ENCODE measurements around the gene SLC24A4.
A peak's percentile ranks its signal among the peaks of the same experiment; 100 is the strongest.

SLC24A4 gene

DNA sequence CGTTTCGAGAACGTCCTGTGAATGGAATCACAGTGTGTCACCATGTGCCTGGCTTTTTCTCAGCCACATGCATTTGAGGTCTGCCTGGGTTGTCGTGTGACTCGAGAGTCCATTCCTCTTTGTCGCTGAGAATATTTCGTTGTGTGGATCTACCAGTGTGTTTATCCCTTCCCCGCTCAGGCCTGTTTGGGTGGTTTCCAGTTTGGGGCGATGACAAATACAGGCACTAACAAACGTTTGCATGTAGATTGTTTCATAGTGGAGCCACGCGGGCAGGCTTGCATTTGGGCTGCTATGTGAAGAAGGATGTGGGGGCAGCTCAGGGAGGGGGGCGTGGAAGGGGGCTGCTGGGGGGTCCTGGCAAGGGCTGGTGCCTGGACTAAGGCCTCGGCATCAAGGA, 204.8 kb downstream of the SLC24A4 start:
- H3K4me1 ChIP-seq (ENCODE audit: insufficient read depth, low read length, poor library complexity, severe bottlenecking), result peaks cover 72% of the 10 kb centered on the region
- peaks cover 25% of the 10 kb centered on the region for H4K20me1 ChIP-seq (ENCODE audit: insufficient read depth, low read length, poor library complexity, severe bottlenecking)
- no peak overlapping the region for H3K4me3 ChIP-seq (ENCODE audit: low read length, poor library complexity, severe bottlenecking)

DNA sequence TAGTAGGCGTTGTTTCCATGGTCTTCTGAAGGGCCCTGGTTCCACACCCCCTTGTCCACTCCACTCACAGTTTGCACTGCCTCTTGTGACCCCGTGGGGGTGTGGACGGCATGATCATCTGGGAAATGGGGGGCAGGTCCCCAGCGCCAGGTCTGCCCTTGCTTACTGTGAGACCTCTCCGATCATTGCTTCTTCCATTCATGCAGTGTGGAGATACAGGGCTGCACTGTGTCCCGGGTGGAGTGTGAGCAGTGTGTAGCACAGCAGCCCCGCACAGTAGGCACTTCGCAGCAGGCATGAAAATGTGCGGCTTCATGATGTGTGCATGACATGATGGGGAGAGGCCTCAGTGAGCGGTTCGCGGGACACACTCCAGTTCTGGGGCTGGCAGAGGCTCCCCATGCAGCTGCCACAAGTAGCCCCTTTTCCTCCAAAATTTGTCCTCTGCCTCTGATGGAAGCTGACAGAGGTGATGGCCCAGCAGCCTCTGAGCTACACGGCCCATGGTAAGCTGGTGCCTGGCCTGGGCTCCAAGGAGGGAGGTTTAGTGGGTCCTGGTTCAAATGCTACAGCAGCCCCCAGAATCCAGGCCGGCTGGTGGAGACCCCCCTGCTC, 205.6 kb downstream of the SLC24A4 start:
- Histone ChIP-seq H2AFZ (ENCODE audit: low read length) (no peak overlapping the region), H3K4me1 (ENCODE audit: insufficient read depth, low read length, poor library complexity, severe bottlenecking) (peaks cover 73% of the 10 kb centered on the region), H3K27me3 (ENCODE audit: insufficient read depth, low read length, poor library complexity, severe bottlenecking) (no peaks in the 10 kb centered on the region), H3K36me3 (ENCODE audit: insufficient read depth, low read length) (no peaks in the 10 kb centered on the region), H3F3A (ENCODE audit: low read depth) (no peaks in the 10 kb centered on the region; the same call in 1 of the 2 replicates), H3K79me2 (ENCODE audit: insufficient read depth, low read length) (peaks cover 97% of the 10 kb centered on the region), H3K9me3 (ENCODE audit: insufficient read depth, low read depth, low read length) (no peaks in the 10 kb centered on the region), H3K9ac (ENCODE audit: low read depth, low read length, poor library complexity, severe bottlenecking) (no peak overlapping the region), H3K4me2 (ENCODE audit: low read depth, low read length, poor library complexity, severe bottlenecking) (no peak overlapping the region), H4K20me1 (ENCODE audit: insufficient read depth, low read length, poor library complexity, severe bottlenecking) (peaks cover 24% of the 10 kb centered on the region), H3K4me3 (ENCODE audit: low read length, poor library complexity, severe bottlenecking) (no peak overlapping the region), H3K9me2 (replicated peaks; ENCODE audit: low read depth, low read length) (no peaks in the 10 kb centered on the region)
- TF ChIP-seq, protein P1, sequence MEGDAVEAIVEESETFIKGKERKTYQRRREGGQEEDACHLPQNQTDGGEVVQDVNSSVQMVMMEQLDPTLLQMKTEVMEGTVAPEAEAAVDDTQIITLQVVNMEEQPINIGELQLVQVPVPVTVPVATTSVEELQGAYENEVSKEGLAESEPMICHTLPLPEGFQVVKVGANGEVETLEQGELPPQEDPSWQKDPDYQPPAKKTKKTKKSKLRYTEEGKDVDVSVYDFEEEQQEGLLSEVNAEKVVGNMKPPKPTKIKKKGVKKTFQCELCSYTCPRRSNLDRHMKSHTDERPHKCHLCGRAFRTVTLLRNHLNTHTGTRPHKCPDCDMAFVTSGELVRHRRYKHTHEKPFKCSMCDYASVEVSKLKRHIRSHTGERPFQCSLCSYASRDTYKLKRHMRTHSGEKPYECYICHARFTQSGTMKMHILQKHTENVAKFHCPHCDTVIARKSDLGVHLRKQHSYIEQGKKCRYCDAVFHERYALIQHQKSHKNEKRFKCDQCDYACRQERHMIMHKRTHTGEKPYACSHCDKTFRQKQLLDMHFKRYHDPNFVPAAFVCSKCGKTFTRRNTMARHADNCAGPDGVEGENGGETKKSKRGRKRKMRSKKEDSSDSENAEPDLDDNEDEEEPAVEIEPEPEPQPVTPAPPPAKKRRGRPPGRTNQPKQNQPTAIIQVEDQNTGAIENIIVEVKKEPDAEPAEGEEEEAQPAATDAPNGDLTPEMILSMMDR (conservative IDR thresholded peaks at IDR 0.05; ENCODE audit: low read length), result no peak
- TF ChIP-seq EZH2phosphoT487 (IDR thresholded peaks at IDR 0.05; ENCODE audit: borderline replicate concordance), result no peak

More for the DNA sequence above, 204.8 kb downstream of the SLC24A4 start:
- H3K27me3 ChIP-seq (ENCODE audit: insufficient read depth, low read length, poor library complexity, severe bottlenecking), result no peaks in the 10 kb centered on the region
- peaks cover 97% of the 10 kb centered on the region for H3K79me2 ChIP-seq (ENCODE audit: insufficient read depth, low read length)
- TF ChIP-seq, protein P1 (conservative IDR thresholded peaks at IDR 0.05; ENCODE audit: low read length), result no peak
- no peaks in the 10 kb centered on the region; the same call in 1 of the 2 replicates for H3F3A ChIP-seq (ENCODE audit: low read depth)
- H3K4me2 ChIP-seq (ENCODE audit: low read depth, low read length, poor library complexity, severe bottlenecking), result no peak overlapping the region
- no peaks in the 10 kb centered on the region for H3K9me3 ChIP-seq (ENCODE audit: insufficient read depth, low read depth, low read length)
- H3K36me3 ChIP-seq (ENCODE audit: insufficient read depth, low read length), result no peaks in the 10 kb centered on the region
- H2AFZ ChIP-seq (ENCODE audit: low read length), result no peak overlapping the region
- H3K9ac ChIP-seq (ENCODE audit: low read depth, low read length, poor library complexity, severe bottlenecking), result no peak overlapping the region
- no peaks in the 10 kb centered on the region for H3K9me2 ChIP-seq (replicated peaks; ENCODE audit: low read depth, low read length)

DNA sequence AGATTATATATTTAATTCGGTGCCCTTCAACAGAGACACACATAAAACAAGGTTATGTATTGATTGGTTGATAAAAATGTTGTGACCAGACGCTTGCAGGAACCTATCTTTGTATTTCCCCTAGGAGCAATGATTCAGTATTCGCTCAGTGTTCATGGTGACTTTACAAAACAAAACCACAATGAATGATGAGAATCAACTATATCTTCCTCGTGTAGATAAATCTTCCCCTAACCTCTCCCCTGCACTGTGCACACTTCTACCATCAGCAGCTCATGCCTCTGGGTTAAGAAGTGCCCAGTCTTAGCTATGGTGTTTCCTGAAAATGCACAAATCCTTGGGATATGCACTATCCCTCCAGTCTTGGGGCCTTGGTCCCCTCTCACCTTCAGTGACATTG, 206.9 kb downstream of the SLC24A4 start:
- TF ChIP-seq EZH2phosphoT487 (IDR thresholded peaks at IDR 0.05; ENCODE audit: borderline replicate concordance), result no peak
- TF ChIP-seq, protein P1 (conservative IDR thresholded peaks at IDR 0.05; ENCODE audit: low read length), result no peak
- Histone ChIP-seq H3K4me3 (ENCODE audit: low read length, poor library complexity, severe bottlenecking) (peak overlapping the region; percentile 3), H3K27me3 (ENCODE audit: insufficient read depth, low read length, poor library complexity, severe bottlenecking) (no peaks in the 10 kb centered on the region), H3K4me2 (ENCODE audit: low read depth, low read length, poor library complexity, severe bottlenecking) (peak overlapping the region; percentile 87), H2AFZ (ENCODE audit: low read length) (no peak overlapping the region), H3K9me2 (replicated peaks; ENCODE audit: low read depth, low read length) (no peaks in the 10 kb centered on the region), H3F3A (ENCODE audit: low read depth) (peaks cover 1% of the 10 kb centered on the region; the same call in 1 of the 2 replicates), H3K36me3 (ENCODE audit: insufficient read depth, low read length) (no peaks in the 10 kb centered on the region), H4K20me1 (ENCODE audit: insufficient read depth, low read length, poor library complexity, severe bottlenecking) (peaks cover 11% of the 10 kb centered on the region), H3K9ac (ENCODE audit: low read depth, low read length, poor library complexity, severe bottlenecking) (peak overlapping the region; percentile 71), H3K9me3 (ENCODE audit: insufficient read depth, low read depth, low read length) (no peaks in the 10 kb centered on the region), H3K79me2 (ENCODE audit: insufficient read depth, low read length) (peaks cover 97% of the 10 kb centered on the region), H3K4me1 (ENCODE audit: insufficient read depth, low read length, poor library complexity, severe bottlenecking) (peaks cover 66% of the 10 kb centered on the region)
